GM12878 (cell line): ENCODE measurements around the gene RAPGEF3. TPM values are rescaled to one million over a fixed set of nuclear protein-coding genes. Genes with fewer than 3 reads are reported as not detected.

Source experiments
- ATAC-seq: fragments of 200-7000 bp; cut with Tn5 transposase; 3 replicates; pipeline ENCODE4 v1.9.1; 2020; ENCODE audit warnings: mild to moderate bottlenecking, moderate library complexity
- BruUV-seq: library from RNA; stranded (reverse); fragments of 400-500 nt; replicated peaks from 2 replicates; lab custom pipeline; 2021; lab: Mats Ljungman, UMichigan
- CTCF ChIA-PET: fragments of 300-600 bp; sonication (Branson Sonifier 250); formaldehyde crosslinking; extraction: SDS; loops from one replicate; lab custom pipeline; 2021; ENCODE audit warnings: inconsistent platforms; lab: Yijun Ruan, JAX
- POLR2A ChIA-PET: fragments of 350-600 bp; formaldehyde crosslinking; extraction: SDS; loops from one replicate; lab custom pipeline; 2021; ENCODE audit warnings: inconsistent platforms; lab: Charles Lee
- RAD21 ChIA-PET: fragments of 300-600 bp; sonication (Branson Sonifier 250); formaldehyde crosslinking; loops from one replicate; lab custom pipeline; 2023; ENCODE audit warnings: antibody characterized with exemption; ENCODE audit not compliant: unreplicated experiment; lab: Charles Lee
- SMC1A ChIA-PET: fragments of 300-600 bp; sonication (Branson Sonifier 250); formaldehyde crosslinking; loops from one replicate; lab custom pipeline; 2023; ENCODE audit not compliant: unreplicated experiment, uncharacterized antibody; lab: Charles Lee
- DNase-seq: peaks from one replicate; pipeline ENCODE4 v3.0.0-alpha.2; 2011; ENCODE audit warnings: low read depth, low spot score
- FAIRE-seq: peaks from 3 replicates; lab custom pipeline; 2011; peaks lifted over from hg19 to GRCh38; lab: Jason Lieb, UNC
- H2AFZ ChIP-seq: 2 replicates; pipeline ENCODE4 v1.6.0; 2011; ENCODE audit warnings: low read depth, low read length, control low read depth; ENCODE audit not compliant: control insufficient read depth
- H3K27ac ChIP-seq: 2 replicates; pipeline ENCODE4 v1.5.1; 2011; ENCODE audit warnings: control low read depth; ENCODE audit not compliant: control insufficient read depth, insufficient read depth
- H3K27me3 ChIP-seq, 2 experiments: replicated peaks in 1 of 2; 2 replicates each; pipeline versions ENCODE4 v1.6.0 to v1.6.1; 2011; ENCODE audit warnings: low read length in 1 of 2; ENCODE audit not compliant: control insufficient read depth in 2 of 2, insufficient read depth in 2 of 2
- H3K36me3 ChIP-seq, 2 experiments: 2 replicates each; pipeline ENCODE4 v1.5.1; 2011; ENCODE audit warnings: low read length in 1 of 2; ENCODE audit not compliant: control insufficient read depth in 2 of 2, insufficient read depth in 2 of 2
- H3K4me1 ChIP-seq: 2 replicates; pipeline ENCODE4 v1.6.1; 2011; ENCODE audit warnings: mild to moderate bottlenecking, low read length, moderate library complexity, mixed read lengths; ENCODE audit not compliant: control insufficient read depth, insufficient read depth
- H3K4me2 ChIP-seq: 2 replicates; pipeline ENCODE4 v1.6.0; 2011; ENCODE audit warnings: control low read depth; ENCODE audit not compliant: control insufficient read depth, insufficient read depth
- H3K4me3 ChIP-seq: fragments of 200-600 bp; sonication (generic); 2 replicates; pipeline ENCODE4 v1.5.1; 2016
- H3K79me2 ChIP-seq: 2 replicates; pipeline ENCODE4 v1.6.0; 2011; ENCODE audit warnings: low read length; ENCODE audit not compliant: control insufficient read depth, insufficient read depth
- H3K9ac ChIP-seq: 2 replicates; pipeline ENCODE4 v1.8.0; 2011; ENCODE audit warnings: low read length, control low read depth, mixed read lengths; ENCODE audit not compliant: control insufficient read depth, insufficient read depth
- H3K9me3 ChIP-seq: replicated peaks from 3 replicates; pipeline ENCODE4 v1.5.1; 2011; ENCODE audit warnings: mild to moderate bottlenecking, low read length; ENCODE audit not compliant: control insufficient read depth, insufficient read depth
- H4K20me1 ChIP-seq: 2 replicates; pipeline ENCODE4 v1.6.0; 2011; ENCODE audit not compliant: control insufficient read depth, insufficient read depth
- DPF2 ChIP-seq: fragments of 450-650 bp; IDR thresholded peaks from 2 replicates; pipeline ENCODE4 v1.6.1; 2017; ENCODE audit warnings: mild to moderate bottlenecking
- GABPA ChIP-seq: IDR thresholded peaks from 2 replicates; pipeline ENCODE4 v1.6.1; 2014; ENCODE audit warnings: antibody characterized with exemption, low read depth, mild to moderate bottlenecking, inconsistent platforms
- HDAC6 ChIP-seq: fragments of 200-600 bp; sonication (generic); IDR thresholded peaks from one replicate; pipeline ENCODE4 v1.8.0; 2017; ENCODE audit warnings: antibody characterized with exemption; ENCODE audit not compliant: unreplicated experiment
- MAX ChIP-seq: IDR thresholded peaks from 2 replicates; pipeline ENCODE4 v1.6.1; 2012; ENCODE audit warnings: low read depth, low read length, improper control_type of control experiment
- RCOR1 ChIP-seq: conservative IDR thresholded peaks from 2 replicates; pipeline ENCODE4 v1.6.1; 2012; ENCODE audit warnings: low read depth, low read length, improper control_type of control experiment
- WGBS: methylation state at CpG from one replicate; pipeline ENCODE4 v1.1.6; 2016; ENCODE audit warnings: low lambda C conversion rate; ENCODE audit not compliant: insufficient replicate concordance, insufficient coverage; ENCODE audit errors: missing lambda C conversion rate; 5-methylcytosine and 5-hydroxymethylcytosine counted together
- in situ Hi-C: fragments of 300-500 bp; cut with MboI; formaldehyde crosslinking; loops from 9 replicates; pipeline ENCODE4 v1.14.3; 2018; ENCODE audit warnings: mixed read lengths
- intact Hi-C: fragments of 100-400 bp; cut with micrococcal nuclease; formaldehyde crosslinking; loops from one replicate; pipeline ENCODE4 v1.14.2; 2022; ENCODE audit not compliant: unreplicated experiment
- polyA plus RNA-seq, 11 experiments: library from polyadenylated mRNA; depleted of rRNA in 4 of 11; unstranded in 6 of 11; stranded (reverse) in 5 of 11; fragments of >200 nt; fragmentation: Nextera tagmentation in 4 of 11; fragmentation: Illumina TruSeq in 1 of 11; extraction: Ambion mirVana in 4 of 11; extraction: Trizol in 1 of 11; gene quantifications; 1 replicate in 1 of 11; 2 replicates in 10 of 11; pipeline versions ENCODE4 v1.2.1 to v1.2.3, GENCODE V29; 2011 to 2016; ENCODE audit warnings: inconsistent platforms in 2 of 11, missing spikeins in 2 of 11, low read depth in 1 of 11
- total RNA-seq, 4 experiments: library from RNA; depleted of rRNA in 3 of 4; stranded (reverse); fragments of >200 nt in 3 of 4; fragmentation: Illumina TruSeq in 1 of 4; extraction: Trizol in 1 of 4; gene quantifications; 2 replicates each; pipeline versions ENCODE4 v1.2.1 to v1.2.3, GENCODE V29; 2013 to 2021

RAPGEF3 gene
- total and polyA plus RNA-seq, 10 of the 15 experiments (the other 5 are each of a cell fraction or from before 2014, with no cell fraction given): 0.02 to 0.92 (median 0.31) TPM; not detected in 2

GRCh38 chr12:47725091-47725772 lies 33.4 kb downstream of the RAPGEF3 start, which contains the start of gene ENDOU:
Gene ENDOU, minus strand, starts transcription at chr12:47725490. Its CDS starts 77 bp downstream, at chr12:47725413.
- in situ Hi-C loops: no loop called here
- BruUV-seq: no TSS peak
- CTCF ChIA-PET: interaction anchor here (0.6 to 7.2 kb wide), 12 partner anchors 9 to 296 kb away, joined by 3 to 87 read pairs (median 3); partner anchors contain the start of gene RPAP3

GRCh38 chr12:47722941-47723631 lies 35.6 kb downstream of the RAPGEF3 start:
- in situ Hi-C loops: no loop called here
- no peak for FAIRE-seq
- TF ChIP-seq GABPA: no peak
- TF ChIP-seq MAX: no peak
- TF ChIP-seq, all 136 proteins: peak for 0
- H3K27ac ChIP-seq: no peak overlapping the region
- no peaks in the 10 kb centered on the region for H3K79me2 ChIP-seq
- no peak overlapping the region for H3K4me2 ChIP-seq
- 95% methylated on average over 5 of the region's 5 CpGs for WGBS
- H4K20me1 ChIP-seq: no peaks in the 10 kb centered on the region
- POLR2A ChIA-PET: interaction anchor here (1.3 kb wide), 1 partner anchor 40 kb away, joined by 3 read pairs; no protein-coding TSS in a partner anchor
- DNase-seq (no peak), ATAC-seq (no peak)
- RAD21 ChIA-PET: interaction anchor here (7.9 kb wide), 1 partner anchor 19 kb away, joined by 42 read pairs; no protein-coding TSS in a partner anchor
- SMC1A ChIA-PET: interaction anchor here (0.6 to 7.9 kb wide), 5 partner anchors 8 to 104 kb away, joined by 3 to 60 read pairs (median 3); no protein-coding TSS in a partner anchor
- no peaks in the 10 kb centered on the region for H3K27me3 ChIP-seq
- H3K9ac ChIP-seq: no peak overlapping the region
- no peak overlapping the region for H3K4me3 ChIP-seq
- H3K9me3 ChIP-seq: no peaks in the 10 kb centered on the region
- CTCF ChIA-PET: interaction anchor here (1.6 to 7.2 kb wide), 5 partner anchors 8 to 160 kb away, joined by 3 to 87 read pairs (median 32); no protein-coding TSS in a partner anchor
- BruUV-seq: no TSS peak
- intact Hi-C loops: no loop called here
- H2AFZ ChIP-seq: no peak overlapping the region
- peaks cover 18% of the 10 kb centered on the region for H3K4me1 ChIP-seq
- no peaks in the 10 kb centered on the region for H3K36me3 ChIP-seq

More at GRCh38 chr12:47725091-47725772, 33.4 kb downstream of the RAPGEF3 start, which contains the start of gene ENDOU:
- Histone ChIP-seq H4K20me1 (no peaks in the 10 kb centered on the region), H2AFZ (peak within 1 kb of the TSS; percentile 16; the same call in 1 of the 2 replicates), H3K27me3 (no peaks in the 10 kb centered on the region), H3K9me3 (no peaks in the 10 kb centered on the region), H3K36me3 (no peaks in the 10 kb centered on the region; a peak in 1 of 4 replicates), H3K9ac (no peak within 1 kb of the TSS), H3K4me3 (no peak within 1 kb of the TSS), H3K27ac (no peak within 1 kb of the TSS), H3K4me1 (peaks cover 18% of the 10 kb centered on the region), H3K79me2 (no peaks in the 10 kb centered on the region), H3K4me2 (0 out of 2 replicates have a peak within 1 kb of the TSS, but pooled peaks have one; percentile 28)
- ChIA-PET RAD21 (interaction anchor here (0.9 to 7.9 kb wide), 8 partner anchors 8 to 113 kb away, joined by 3 to 42 read pairs (median 4); no protein-coding TSS in a partner anchor), SMC1A (interaction anchor here (0.5 to 7.9 kb wide), 8 partner anchors 10 to 110 kb away, joined by 3 to 60 read pairs (median 9); partner anchors contain the start of gene RPAP3), POLR2A (interaction anchor here (1.3 kb wide), 1 partner anchor 35 kb away, joined by 3 read pairs; no protein-coding TSS in a partner anchor)
- intact Hi-C loops: no loop called here
- ATAC-seq (no peak), FAIRE-seq (no peak), DNase-seq (no peak)
- TF ChIP-seq RCOR1 (no peak), DPF2 (no peak), HDAC6 (no peak)
- 93% methylated on average over 8 of the region's 8 CpGs for WGBS
